ENCODE results near the gene PMFBP1.

DNA sequence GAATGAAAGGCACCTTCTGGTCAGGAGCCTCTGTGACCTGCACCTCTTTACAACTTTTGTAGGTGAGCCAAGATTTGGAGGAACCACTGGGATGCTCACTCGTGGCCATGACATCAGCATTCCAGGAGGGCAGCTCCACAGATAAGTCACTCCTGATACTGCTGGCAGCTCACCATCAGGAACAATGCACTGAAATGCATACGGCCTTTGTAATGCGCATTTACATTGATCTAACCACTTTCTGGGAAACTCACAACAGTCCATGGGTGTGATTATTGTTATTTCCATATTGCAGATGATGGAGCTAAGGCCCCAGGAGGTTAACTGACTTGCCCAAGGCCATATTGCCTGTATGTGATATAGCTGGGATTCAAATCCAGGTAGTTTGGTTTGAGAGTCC lies 34.3 kb upstream of the PMFBP1 start:
- TF ChIP-seq, protein P1, sequence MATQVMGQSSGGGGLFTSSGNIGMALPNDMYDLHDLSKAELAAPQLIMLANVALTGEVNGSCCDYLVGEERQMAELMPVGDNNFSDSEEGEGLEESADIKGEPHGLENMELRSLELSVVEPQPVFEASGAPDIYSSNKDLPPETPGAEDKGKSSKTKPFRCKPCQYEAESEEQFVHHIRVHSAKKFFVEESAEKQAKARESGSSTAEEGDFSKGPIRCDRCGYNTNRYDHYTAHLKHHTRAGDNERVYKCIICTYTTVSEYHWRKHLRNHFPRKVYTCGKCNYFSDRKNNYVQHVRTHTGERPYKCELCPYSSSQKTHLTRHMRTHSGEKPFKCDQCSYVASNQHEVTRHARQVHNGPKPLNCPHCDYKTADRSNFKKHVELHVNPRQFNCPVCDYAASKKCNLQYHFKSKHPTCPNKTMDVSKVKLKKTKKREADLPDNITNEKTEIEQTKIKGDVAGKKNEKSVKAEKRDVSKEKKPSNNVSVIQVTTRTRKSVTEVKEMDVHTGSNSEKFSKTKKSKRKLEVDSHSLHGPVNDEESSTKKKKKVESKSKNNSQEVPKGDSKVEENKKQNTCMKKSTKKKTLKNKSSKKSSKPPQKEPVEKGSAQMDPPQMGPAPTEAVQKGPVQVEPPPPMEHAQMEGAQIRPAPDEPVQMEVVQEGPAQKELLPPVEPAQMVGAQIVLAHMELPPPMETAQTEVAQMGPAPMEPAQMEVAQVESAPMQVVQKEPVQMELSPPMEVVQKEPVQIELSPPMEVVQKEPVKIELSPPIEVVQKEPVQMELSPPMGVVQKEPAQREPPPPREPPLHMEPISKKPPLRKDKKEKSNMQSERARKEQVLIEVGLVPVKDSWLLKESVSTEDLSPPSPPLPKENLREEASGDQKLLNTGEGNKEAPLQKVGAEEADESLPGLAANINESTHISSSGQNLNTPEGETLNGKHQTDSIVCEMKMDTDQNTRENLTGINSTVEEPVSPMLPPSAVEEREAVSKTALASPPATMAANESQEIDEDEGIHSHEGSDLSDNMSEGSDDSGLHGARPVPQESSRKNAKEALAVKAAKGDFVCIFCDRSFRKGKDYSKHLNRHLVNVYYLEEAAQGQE (IDR thresholded peaks at IDR 0.05; ENCODE audit: insufficient replicate concordance, low read depth) = no peak
- TF ChIP-seq POLR2AphosphoS5 (IDR thresholded peaks at IDR 0.05; ENCODE audit: low read depth) = no peak
- no peak for TF ChIP-seq CTCF (IDR thresholded peaks at IDR 0.05; ENCODE audit: insufficient read depth, low read length)
- no peak for TF ChIP-seq SPI1 (IDR thresholded peaks at IDR 0.05; ENCODE audit: borderline replicate concordance, low read depth)

Measured in HL-60 (cell line).